GM12864 (cell line): ENCODE results near the gene MGAT3.

Experiments used
- DNase-seq: peaks from one replicate; pipeline ENCODE4 v3.0.0-alpha.2; 2011; ENCODE audit warnings: low read depth
- H3K4me3 ChIP-seq: 2 replicates; pipeline ENCODE4 v1.5.1; 2011; ENCODE audit warnings: mild to moderate bottlenecking, low read depth, low read length, control low read depth
- TF ChIP-seq, protein P1 (sequence below): IDR thresholded peaks from 2 replicates; pipeline ENCODE4 v1.5.1; 2011; ENCODE audit warnings: low read depth, mild to moderate bottlenecking, moderate library complexity, low read length, control low read depth, inconsistent platforms; ENCODE audit errors: missing control alignments

The MGAT3 gene

DNA sequence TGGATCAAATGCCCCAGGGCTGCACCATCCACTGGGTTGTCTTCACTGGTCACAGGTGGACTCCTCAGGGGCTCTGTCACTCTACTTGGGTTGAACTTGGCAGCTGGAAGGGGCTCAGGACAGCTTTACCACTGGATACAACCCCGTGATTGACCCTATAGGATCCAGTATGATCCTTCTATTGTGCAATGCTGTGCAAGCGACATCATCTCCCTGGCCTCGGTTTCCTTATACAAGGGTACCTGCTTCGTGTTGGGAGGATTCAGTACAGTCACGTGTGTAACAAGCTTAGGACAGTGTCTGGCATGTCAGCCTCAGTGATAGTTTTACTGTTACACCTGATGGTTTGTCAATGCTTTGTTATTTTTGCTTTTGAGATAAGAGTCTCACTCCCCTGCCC is 24.8 kb downstream of the MGAT3 start:
- no peak overlapping the region for H3K4me3 ChIP-seq
- TF ChIP-seq, protein P1, sequence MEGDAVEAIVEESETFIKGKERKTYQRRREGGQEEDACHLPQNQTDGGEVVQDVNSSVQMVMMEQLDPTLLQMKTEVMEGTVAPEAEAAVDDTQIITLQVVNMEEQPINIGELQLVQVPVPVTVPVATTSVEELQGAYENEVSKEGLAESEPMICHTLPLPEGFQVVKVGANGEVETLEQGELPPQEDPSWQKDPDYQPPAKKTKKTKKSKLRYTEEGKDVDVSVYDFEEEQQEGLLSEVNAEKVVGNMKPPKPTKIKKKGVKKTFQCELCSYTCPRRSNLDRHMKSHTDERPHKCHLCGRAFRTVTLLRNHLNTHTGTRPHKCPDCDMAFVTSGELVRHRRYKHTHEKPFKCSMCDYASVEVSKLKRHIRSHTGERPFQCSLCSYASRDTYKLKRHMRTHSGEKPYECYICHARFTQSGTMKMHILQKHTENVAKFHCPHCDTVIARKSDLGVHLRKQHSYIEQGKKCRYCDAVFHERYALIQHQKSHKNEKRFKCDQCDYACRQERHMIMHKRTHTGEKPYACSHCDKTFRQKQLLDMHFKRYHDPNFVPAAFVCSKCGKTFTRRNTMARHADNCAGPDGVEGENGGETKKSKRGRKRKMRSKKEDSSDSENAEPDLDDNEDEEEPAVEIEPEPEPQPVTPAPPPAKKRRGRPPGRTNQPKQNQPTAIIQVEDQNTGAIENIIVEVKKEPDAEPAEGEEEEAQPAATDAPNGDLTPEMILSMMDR, result no peak
- no peak for DNase-seq

DNA sequence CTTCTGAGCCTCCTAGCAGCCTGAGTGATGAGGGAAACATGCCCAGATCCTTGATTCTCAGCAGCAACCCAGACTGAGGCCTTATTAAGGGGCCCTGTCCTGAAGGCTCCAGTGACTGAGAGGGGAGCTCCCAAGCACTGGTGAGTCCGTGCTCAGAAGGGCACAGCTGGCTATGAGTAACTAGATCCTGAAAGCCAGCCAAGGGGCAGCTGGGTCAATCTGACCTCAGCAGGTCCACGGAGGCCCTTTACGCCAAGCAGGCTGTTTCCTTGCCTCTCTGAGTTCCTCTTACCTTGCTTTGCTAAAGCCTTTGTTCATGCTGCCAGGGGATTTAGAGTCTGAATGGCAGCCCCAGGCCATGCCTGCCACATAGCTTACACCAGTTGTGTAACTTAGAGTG is 26.0 kb downstream of the MGAT3 start:
- TF ChIP-seq, protein P1, result no peak
- DNase-seq, result no peak

DNA sequence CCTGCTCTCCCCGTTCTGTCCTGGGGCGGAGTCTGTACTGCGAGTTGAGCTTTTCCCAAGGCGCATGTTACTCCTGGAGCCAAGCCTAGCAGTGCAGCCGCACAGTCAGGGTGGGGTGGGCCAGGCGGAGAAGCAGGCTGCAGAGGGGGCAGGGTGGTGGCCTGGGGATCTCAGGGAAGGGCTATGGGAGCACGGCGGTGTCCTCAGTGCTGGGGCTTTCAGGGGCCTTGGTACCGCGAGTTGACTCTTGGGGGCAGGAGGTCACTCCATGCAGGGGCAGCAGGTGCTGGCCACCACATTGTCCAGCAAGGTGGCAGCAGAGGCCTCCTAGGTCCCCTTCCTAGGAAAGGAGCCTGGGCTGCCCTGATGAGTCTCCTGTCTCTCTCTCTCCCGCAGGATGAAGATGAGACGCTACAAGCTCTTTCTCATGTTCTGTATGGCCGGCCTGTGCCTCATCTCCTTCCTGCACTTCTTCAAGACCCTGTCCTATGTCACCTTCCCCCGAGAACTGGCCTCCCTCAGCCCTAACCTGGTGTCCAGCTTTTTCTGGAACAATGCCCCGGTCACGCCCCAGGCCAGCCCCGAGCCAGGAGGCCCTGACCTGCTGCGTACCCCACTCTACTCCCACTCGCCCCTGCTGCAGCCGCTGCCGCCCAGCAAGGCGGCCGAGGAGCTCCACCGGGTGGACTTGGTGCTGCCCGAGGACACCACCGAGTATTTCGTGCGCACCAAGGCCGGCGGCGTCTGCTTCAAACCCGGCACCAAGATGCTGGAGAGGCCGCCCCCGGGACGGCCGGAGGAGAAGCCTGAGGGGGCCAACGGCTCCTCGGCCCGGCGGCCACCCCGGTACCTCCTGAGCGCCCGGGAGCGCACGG is 30.4 kb downstream of the MGAT3 start:
- DNase-seq, result no peak
- TF ChIP-seq, protein P1, result no peak
- no peak overlapping the region for H3K4me3 ChIP-seq

More for the DNA sequence above, 26.0 kb downstream of the MGAT3 start:
- no peak overlapping the region for H3K4me3 ChIP-seq

DNA sequence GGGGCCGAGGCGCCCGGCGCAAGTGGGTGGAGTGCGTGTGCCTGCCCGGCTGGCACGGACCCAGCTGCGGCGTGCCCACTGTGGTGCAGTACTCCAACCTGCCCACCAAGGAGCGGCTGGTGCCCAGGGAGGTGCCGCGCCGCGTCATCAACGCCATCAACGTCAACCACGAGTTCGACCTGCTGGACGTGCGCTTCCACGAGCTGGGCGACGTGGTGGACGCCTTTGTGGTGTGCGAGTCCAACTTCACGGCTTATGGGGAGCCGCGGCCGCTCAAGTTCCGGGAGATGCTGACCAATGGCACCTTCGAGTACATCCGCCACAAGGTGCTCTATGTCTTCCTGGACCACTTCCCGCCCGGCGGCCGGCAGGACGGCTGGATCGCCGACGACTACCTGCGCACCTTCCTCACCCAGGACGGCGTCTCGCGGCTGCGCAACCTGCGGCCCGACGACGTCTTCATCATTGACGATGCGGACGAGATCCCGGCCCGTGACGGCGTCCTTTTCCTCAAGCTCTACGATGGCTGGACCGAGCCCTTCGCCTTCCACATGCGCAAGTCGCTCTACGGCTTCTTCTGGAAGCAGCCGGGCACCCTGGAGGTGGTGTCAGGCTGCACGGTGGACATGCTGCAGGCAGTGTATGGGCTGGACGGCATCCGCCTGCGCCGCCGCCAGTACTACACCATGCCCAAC is 31.2 kb downstream of the MGAT3 start:
- TF ChIP-seq, protein P1, result no peak
- no peak for DNase-seq
- no peak overlapping the region for H3K4me3 ChIP-seq

DNA sequence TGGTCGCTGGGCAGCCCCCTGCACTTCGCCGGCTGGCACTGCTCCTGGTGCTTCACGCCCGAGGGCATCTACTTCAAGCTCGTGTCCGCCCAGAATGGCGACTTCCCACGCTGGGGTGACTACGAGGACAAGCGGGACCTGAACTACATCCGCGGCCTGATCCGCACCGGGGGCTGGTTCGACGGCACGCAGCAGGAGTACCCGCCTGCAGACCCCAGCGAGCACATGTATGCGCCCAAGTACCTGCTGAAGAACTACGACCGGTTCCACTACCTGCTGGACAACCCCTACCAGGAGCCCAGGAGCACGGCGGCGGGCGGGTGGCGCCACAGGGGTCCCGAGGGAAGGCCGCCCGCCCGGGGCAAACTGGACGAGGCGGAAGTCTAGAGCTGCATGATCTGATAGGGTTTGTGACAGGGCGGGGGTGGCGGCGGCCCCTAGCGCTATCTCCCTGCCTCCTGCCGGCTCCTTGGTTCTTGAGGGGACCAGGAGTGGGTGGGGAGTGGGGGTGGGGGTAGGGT is 31.8 kb downstream of the MGAT3 start:
- no peak overlapping the region for H3K4me3 ChIP-seq
- TF ChIP-seq, protein P1, result no peak
- DNase-seq, result no peak

DNA sequence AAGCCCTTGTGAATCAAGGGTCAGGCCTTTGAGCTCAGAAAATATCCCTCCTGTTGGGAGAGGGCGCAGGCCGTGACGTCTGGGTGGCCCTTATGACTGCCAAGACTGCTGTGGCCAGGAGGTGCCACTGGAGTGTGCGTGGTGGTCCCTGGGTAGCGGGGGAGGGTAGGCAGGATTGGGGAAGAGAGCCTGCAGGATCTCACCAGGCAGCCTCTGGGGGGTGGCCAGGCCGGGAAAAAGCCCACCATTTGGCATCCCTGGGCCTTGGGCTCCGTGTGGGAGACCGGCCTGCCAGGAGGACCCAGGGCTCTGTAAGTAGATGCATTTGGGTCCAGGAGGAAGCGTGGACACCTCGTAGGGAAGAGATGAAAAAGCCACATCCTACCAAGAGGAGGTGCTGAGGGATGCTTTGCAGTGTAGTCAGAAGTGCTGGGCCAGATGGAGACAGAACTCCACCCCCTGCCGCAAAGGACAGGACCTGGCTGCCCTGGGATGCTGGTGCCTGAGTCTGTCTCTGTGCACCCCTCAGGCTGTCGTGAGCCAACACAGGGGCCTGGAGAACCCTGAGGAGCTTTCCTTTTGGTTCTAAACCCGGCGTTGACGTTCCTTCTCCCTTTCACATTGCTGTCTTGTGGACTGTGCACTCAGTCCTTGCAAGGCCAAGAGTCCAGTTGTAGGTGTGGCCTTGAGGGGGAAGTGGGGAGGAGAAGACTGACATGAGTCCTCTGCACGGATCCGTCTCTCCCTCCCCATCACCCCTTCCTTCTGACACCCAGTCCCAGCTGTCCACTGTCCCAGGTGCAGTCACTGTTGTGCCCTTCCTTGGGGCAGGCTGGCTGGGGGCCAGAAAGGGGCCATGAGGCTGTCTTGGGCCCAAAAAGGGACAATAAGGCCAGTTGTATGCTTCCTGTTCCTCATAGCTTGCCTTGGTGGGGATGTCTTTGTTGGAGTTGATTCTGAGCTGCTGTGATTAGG is 32.6 kb downstream of the MGAT3 start:
- TF ChIP-seq, protein P1, result no peak
- DNase-seq, result no peak
- no peak overlapping the region for H3K4me3 ChIP-seq
